ENCODE data around the gene GNPDA2.
"Not testable (repeated sequence)": the region's sequence is repeated elsewhere in the genome, so short reads cannot be mapped to it uniquely, and the experiment has no call there.

Gene GNPDA2

GRCh38 chr4:44726038-44726871, at the start of gene GNPDA2:
TSS of gene GNPDA2 (minus strand) at chr4:44726556. CDS start at chr4:44722207, 4,349 bp downstream.
- DNase-seq (ENCODE audit: low read depth in 1 of 2, low spot score in 1 of 2) = peak; percentile 62 to 71

DNA sequence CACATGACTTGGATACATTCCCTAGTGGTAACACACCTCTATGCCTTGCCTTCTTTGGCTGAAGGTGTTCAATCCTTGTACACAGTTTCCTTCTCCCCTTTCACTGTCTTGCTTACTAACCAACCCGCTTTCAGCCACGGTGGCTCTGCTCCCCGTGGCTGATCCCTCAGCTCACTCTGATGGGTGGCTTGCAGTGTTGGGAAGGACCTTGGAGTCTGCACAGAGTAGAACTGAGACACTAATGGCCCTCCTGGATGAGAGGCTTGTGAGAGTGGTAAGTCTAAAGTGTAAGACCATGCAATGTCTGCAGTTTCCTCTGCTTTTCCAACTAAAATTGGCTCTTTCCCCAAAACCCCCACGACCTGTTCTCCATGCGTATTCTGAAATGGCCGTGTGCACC, 46.0 kb upstream of the GNPDA2 start:
- DNase-seq (ENCODE audit: low read depth in 1 of 2, low spot score in 1 of 2) = no peak

DNA sequence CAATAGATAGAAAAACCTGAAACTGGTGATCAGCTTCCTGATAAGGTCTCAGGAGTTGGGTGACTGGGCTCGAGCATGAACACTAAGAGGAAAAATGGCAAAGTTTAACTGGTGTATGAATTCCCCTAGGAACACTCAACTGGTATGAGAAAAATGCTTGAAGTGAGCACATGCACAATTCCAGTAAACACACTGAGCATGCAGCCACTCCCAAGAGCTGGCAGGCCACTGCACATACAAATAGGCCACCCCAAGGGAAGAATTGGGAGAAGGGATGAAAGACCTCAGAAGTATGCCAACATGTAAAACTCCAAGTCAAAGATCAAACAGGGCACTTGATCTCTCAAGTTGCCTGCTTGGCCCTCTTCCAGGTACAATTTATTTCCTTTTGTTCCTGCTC, 45.4 kb upstream of the GNPDA2 start:
- no peak for DNase-seq (ENCODE audit: low read depth in 1 of 2, low spot score in 1 of 2)

- DNase-seq (ENCODE audit: low read depth in 1 of 2, low spot score in 1 of 2) = no peak
These were observed 40.1 kb upstream of the GNPDA2 start for GRCh38 chr4:44766453-44766852.

DNA sequence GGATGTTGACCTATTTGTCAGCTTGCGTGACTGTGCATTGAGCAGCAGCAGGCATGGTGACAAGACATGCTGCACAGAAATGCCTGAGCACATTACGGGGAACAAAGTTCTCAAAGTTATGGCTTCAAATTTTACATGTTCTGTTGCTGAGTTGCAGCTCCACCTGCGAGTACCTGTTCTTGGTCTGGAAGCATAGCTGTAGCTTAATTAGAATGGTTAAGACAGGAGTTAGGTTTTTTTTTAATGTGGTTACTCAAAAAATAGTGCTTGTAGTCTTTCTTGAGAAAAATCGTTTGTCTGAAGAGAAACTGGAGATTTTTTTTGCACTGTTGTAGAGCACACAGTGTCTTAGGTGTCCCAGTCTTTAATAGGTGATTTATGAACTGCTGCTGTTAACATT, 38.8 kb upstream of the GNPDA2 start:
- no peak for DNase-seq (ENCODE audit: low read depth in 1 of 2, low spot score in 1 of 2)

GRCh38 chr4:44761306-44761705, 35.0 kb upstream of the GNPDA2 start:
- no peak for DNase-seq (ENCODE audit: low read depth in 1 of 2, low spot score in 1 of 2)

DNA sequence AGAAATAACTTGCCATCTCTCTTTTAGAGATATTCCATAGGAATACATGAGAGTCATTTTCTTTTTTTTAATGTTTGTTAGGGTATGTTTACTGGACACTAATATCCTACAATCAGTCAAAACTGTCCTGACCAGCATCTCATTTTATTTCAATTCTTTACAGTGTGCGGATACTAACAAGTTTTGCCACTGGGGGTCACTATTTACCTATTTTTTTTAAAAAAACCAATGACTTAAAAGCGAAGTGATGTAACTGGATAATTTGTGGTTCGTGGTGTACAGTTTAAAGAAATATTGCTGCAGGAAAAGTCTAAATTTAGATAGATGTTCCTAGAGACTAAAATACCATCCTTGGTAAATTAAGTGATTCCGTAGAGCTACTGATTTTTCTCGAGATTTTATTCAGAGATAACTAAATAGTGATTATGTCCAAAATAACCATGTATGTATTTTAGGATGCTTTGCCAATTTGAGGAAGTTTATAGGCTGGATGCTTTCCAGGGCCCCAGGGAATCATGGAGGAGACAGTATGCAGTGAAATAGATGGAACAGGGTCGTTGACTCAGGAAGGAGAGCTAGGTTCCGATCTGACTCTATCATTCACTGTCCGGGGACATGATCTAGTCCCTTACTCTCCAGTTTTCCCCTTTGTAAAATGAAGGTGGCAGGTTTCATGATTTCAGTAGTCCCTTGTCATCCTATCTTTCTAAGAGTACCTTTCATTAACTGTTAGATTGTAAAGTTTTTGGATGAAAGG, 34.0 kb upstream of the GNPDA2 start:
- DNase-seq (ENCODE audit: low read depth in 1 of 2, low spot score in 1 of 2) = no peak

DNA sequence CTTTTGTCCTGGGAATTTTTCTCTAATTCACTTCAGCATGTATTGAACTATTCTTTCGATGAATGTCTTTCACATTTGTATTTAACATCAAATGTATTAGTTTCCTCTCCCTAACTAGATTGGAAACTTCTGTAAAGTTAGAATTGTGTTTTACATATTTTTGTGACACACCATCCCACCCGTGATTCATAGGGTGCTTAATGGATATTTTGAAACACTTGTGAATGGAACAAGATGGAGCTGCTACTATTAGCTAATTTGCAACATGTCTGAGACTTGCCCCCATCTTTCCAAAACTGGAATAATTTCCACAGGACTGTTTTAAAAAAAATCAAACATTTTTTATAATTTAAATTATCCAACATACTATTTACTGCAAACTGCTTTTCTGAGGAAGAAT, 30.2 kb upstream of the GNPDA2 start:
- no peak for DNase-seq (ENCODE audit: low read depth in 1 of 2, low spot score in 1 of 2)

- no peak for DNase-seq (ENCODE audit: low read depth in 1 of 2, low spot score in 1 of 2)
These were observed 13.8 kb upstream of the GNPDA2 start for GRCh38 chr4:44740201-44740600.

DNA sequence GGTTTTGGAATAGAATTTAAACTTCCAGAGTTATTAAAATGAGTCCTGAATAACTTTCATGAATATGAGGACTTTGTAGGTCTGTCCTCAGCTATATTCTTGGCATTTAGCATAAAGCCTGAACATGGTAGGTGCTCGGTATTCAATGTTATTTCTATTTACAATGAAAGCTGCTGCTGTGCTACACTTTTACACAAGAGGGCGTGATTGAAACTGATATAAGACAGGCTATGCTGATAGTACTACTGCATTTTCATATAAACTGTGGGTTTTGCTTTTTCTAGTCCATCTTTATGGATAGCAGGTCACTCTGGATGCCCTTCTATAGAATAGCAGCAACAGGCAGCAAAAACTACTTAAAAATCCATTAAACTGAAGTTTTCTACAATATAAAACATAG, 12.3 kb upstream of the GNPDA2 start:
- no peak for DNase-seq (ENCODE audit: low read depth in 1 of 2, low spot score in 1 of 2)

GRCh38 chr4:44736900-44737299, 10.5 kb upstream of the GNPDA2 start:
- no peak for DNase-seq (ENCODE audit: low read depth in 1 of 2, low spot score in 1 of 2)

GRCh38 chr4:44728694-44729093, 2.3 kb upstream of the GNPDA2 start:
- DNase-seq (ENCODE audit: low read depth in 1 of 2, low spot score in 1 of 2) = not testable (repeated sequence)

DNA sequence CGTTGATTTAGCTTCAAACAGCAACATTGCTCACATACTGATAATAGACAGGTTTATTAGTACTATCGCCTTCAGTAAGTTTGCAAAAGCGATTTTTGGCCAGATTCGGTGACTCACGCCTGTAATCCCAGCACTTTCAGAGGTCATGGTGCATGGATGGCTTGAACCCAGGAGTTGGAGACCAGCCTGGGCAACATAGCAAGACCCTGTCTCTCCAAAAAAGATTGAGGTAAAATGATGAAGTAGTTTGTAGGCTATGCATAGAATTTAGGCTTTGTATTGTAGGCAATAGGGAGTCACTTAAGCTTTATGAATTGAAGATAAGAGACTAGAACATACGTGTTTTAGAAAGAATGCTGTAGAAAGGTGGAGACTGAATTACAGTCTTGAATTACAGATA, 1.1 kb upstream of the GNPDA2 start:
- no peak for DNase-seq (ENCODE audit: low read depth in 1 of 2, low spot score in 1 of 2)

DNA sequence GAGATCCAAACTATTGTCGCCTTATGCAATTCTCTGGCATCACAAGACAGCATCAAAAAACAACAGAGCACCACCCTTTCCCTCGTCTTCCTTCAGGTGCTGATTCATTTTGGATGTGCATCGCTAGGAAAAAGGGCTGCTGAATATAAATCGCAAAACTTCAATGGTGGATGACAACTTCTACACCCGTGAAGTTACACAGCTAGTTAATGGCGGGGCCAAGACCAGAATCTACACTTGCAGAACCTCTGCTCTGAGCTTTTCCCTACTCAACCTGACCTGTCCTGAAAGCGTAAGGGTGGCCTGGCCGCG, 674 bp downstream of the GNPDA2 start:
- no peak for DNase-seq (ENCODE audit: low read depth in 1 of 2, low spot score in 1 of 2)

GRCh38 chr4:44725166-44725565, 1.2 kb downstream of the GNPDA2 start:
- no peak for DNase-seq (ENCODE audit: low read depth in 1 of 2, low spot score in 1 of 2)

GRCh38 chr4:44722001-44722400, 4.4 kb downstream of the GNPDA2 start:
- no peak for DNase-seq (ENCODE audit: low read depth in 1 of 2, low spot score in 1 of 2)

GRCh38 chr4:44720371-44720770, 6.0 kb downstream of the GNPDA2 start:
- no peak for DNase-seq (ENCODE audit: low read depth in 1 of 2, low spot score in 1 of 2)

- DNase-seq (ENCODE audit: low read depth in 1 of 2, low spot score in 1 of 2) = no peak
These were observed 9.8 kb downstream of the GNPDA2 start for GRCh38 chr4:44716597-44716996.

DNA sequence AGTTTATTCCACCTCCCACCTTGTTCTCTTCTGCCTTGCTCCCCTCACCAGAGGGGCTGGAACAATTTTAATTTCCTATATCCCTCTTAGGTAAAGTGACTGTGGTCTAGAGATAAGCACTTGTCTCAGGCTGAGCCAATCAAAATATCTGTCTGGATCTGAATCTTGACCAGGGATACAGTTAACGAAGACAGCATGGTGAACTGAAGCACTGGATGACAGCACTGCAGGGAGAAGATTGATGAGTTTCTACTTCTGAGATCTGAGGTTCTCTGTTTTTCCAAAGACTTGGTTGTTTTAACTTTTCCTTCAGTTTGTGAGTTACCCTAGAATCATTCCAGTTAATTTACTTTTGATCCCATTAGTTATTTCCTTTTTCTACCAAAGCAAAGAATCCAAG, 13.2 kb downstream of the GNPDA2 start:
- DNase-seq (ENCODE audit: low read depth in 1 of 2, low spot score in 1 of 2) = no peak

GRCh38 chr4:44704673-44705072, 21.7 kb downstream of the GNPDA2 start:
- no peak for DNase-seq (ENCODE audit: low read depth in 1 of 2, low spot score in 1 of 2)

GRCh38 chr4:44701037-44701436, 25.3 kb downstream of the GNPDA2 start:
- DNase-seq (ENCODE audit: low read depth in 1 of 2, low spot score in 1 of 2) = no peak

- DNase-seq (ENCODE audit: low read depth in 1 of 2, low spot score in 1 of 2) = no peak
These were observed 25.9 kb downstream of the GNPDA2 start for GRCh38 chr4:44700427-44700826.

DNA sequence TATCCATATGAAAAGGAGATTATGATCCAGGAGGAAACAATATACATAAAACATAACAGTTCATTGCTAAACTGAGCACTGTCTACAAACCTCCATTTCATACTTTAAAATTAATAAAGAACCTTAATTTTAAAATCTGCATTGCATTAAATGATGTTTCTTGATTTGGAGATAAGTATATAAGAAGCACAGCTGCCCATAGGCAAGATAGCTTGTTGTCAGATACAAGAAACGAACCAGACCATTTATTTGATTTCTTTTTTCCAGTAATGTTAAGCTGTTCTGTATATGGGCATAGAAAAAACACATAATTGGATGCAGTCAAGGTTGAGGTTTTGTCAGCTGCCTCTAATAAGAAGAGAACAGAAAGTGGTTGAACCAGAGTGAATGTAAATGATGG, 41.7 kb downstream of the GNPDA2 start:
- DNase-seq (ENCODE audit: low read depth in 1 of 2, low spot score in 1 of 2) = no peak
